CD4-positive, alpha-beta T cell (primary cell): ENCODE results near the gene CYYR1. TPM values are rescaled to one million over a fixed set of nuclear protein-coding genes. Genes with fewer than 3 reads are reported as not detected.

Experiments used
- ATAC-seq: fragments of 200-7000 bp; cut with Tn5 transposase; one replicate; pipeline ENCODE4 v1.10.0; 2022; ENCODE audit warnings: mild to moderate bottlenecking; ENCODE audit not compliant: poor library complexity
- CTCF ChIA-PET: fragments of 350-600 bp; sonication (Branson Sonifier 250); formaldehyde crosslinking; loops from one replicate; lab custom pipeline; 2021; ENCODE audit warnings: antibody characterized with exemption, inconsistent platforms; lab: Charles Lee
- POLR2A ChIA-PET: fragments of 350-600 bp; sonication (Branson Sonifier 250); formaldehyde crosslinking; loops from one replicate; lab custom pipeline; 2021; ENCODE audit warnings: antibody characterized with exemption, inconsistent platforms; lab: Charles Lee
- DNase-seq, 14 experiments: peaks; one replicate each; pipeline ENCODE4 v3.0.0-alpha.2; 2013 to 2020; ENCODE audit warnings: mixed read lengths in 2 of 14
- H3K27ac ChIP-seq, 2 donors: one replicate each; pipeline versions ENCODE4 v1.5.1 to v1.7.0; 2013; ENCODE audit warnings: low read length in 2 of 2, low read depth in 1 of 2, mild to moderate bottlenecking in 1 of 2
- H3K27me3 ChIP-seq, 2 experiments: 1 replicate in 1 of 2; 2 replicates in 1 of 2; pipeline versions ENCODE4 v1.6.1 to v1.7.0; 2013; ENCODE audit warnings: low read length in 2 of 2, control low read depth in 1 of 2, mild to moderate bottlenecking in 1 of 2, moderate library complexity in 1 of 2; ENCODE audit not compliant: insufficient read depth in 2 of 2, control insufficient read depth in 1 of 2
- H3K36me3 ChIP-seq: one replicate; pipeline ENCODE4 v1.6.1; 2013; ENCODE audit warnings: low read length, control low read depth; ENCODE audit not compliant: insufficient read depth
- H3K4me1 ChIP-seq: one replicate; pipeline ENCODE4 v1.6.1; 2013; ENCODE audit warnings: low read length, control low read depth; ENCODE audit not compliant: insufficient read depth
- H3K4me3 ChIP-seq: one replicate; pipeline ENCODE4 v1.5.1; 2013; ENCODE audit warnings: mild to moderate bottlenecking, low read length, moderate library complexity
- H3K9me3 ChIP-seq, 2 experiments: 1 replicate in 1 of 2; 2 replicates in 1 of 2; pipeline versions ENCODE4 v1.6.1 to v1.7.0; 2013; ENCODE audit warnings: low read length in 2 of 2, mild to moderate bottlenecking in 2 of 2, control low read depth in 1 of 2, moderate library complexity in 1 of 2; ENCODE audit not compliant: control insufficient read depth in 1 of 2, insufficient read depth in 1 of 2
- H3K27ac Mint-ChIP-seq: one replicate; pipeline ENCODE4 v1.8.0; 2020; ENCODE audit warnings: mixed read lengths
- H3K27me3 Mint-ChIP-seq: one replicate; pipeline ENCODE4 v1.8.0; 2021; ENCODE audit warnings: mixed read lengths
- H3K36me3 Mint-ChIP-seq: one replicate; pipeline ENCODE4 v1.8.0; 2021; ENCODE audit warnings: low read depth, mixed read lengths
- H3K4me1 Mint-ChIP-seq: one replicate; pipeline ENCODE4 v1.8.0; 2021; ENCODE audit warnings: low read depth, mixed read lengths
- H3K4me3 Mint-ChIP-seq: one replicate; pipeline ENCODE4 v1.8.0; 2020; ENCODE audit warnings: mild to moderate bottlenecking, mixed read lengths
- H3K9me3 Mint-ChIP-seq: one replicate; pipeline ENCODE4 v1.8.0; 2020; ENCODE audit warnings: mixed read lengths
- CTCF ChIP-seq: fragments of 200-600 bp; IDR thresholded peaks from one replicate; pipeline ENCODE4 v1.8.0; 2022; ENCODE audit warnings: antibody characterized with exemption, mild to moderate bottlenecking
- intact Hi-C, 2 experiments: fragments of 100-400 bp; cut with DNase I in 1 of 2; cut with micrococcal nuclease in 1 of 2; formaldehyde crosslinking; loops; one replicate each; pipeline versions ENCODE4 v1.15.1 to v1.9.0; 2023 to 2025; cut with DNase I, micrococcal nuclease
- total RNA-seq, 174 experiments: library from RNA in 2 of 174; stranded (reverse) in 2 of 174; gene quantifications; one replicate each; pipeline ENCODE4 v1.2.3 and lab custom pipeline; 2021 to 2026

Gene CYYR1
- total RNA-seq, 2 experiments from 2014 or later = not detected

GRCh38 chr21:26441149-26441548 is 131.9 kb downstream of the CYYR1 start:
- no peaks in the 10 kb centered on the region for H3K9me3 ChIP-seq
- no peaks in the 10 kb centered on the region for H3K4me1 Mint-ChIP-seq
- H3K27ac ChIP-seq = no peak overlapping the region
- ChIA-PET CTCF (no interaction called here), POLR2A (no interaction called here)
- TF ChIP-seq CTCF = no peak
- no peaks in the 10 kb centered on the region for H3K9me3 Mint-ChIP-seq
- no peak overlapping the region for H3K4me3 ChIP-seq
- DNase-seq (no peak), ATAC-seq (no peak)
- no peaks in the 10 kb centered on the region for H3K27me3 ChIP-seq
- intact Hi-C loops = no loop called here
- no peaks in the 10 kb centered on the region for H3K36me3 Mint-ChIP-seq
- H3K36me3 ChIP-seq = no peaks in the 10 kb centered on the region
- no peak overlapping the region for H3K27ac Mint-ChIP-seq
- H3K4me3 Mint-ChIP-seq = no peak overlapping the region
- H3K27me3 Mint-ChIP-seq = no peaks in the 10 kb centered on the region
- H3K4me1 ChIP-seq = no peaks in the 10 kb centered on the region

GRCh38 chr21:26438976-26439375 is 134.1 kb downstream of the CYYR1 start:
- Mint-ChIP-seq H3K4me3 (no peak overlapping the region), H3K27ac (no peak overlapping the region), H3K36me3 (no peaks in the 10 kb centered on the region), H3K4me1 (no peaks in the 10 kb centered on the region), H3K9me3 (no peaks in the 10 kb centered on the region), H3K27me3 (no peaks in the 10 kb centered on the region)
- TF ChIP-seq CTCF = no peak
- no peak for ATAC-seq
- Histone ChIP-seq H3K4me1 (no peaks in the 10 kb centered on the region), H3K4me3 (no peak overlapping the region), H3K27me3 (no peaks in the 10 kb centered on the region), H3K36me3 (no peaks in the 10 kb centered on the region), H3K27ac (no peak overlapping the region), H3K9me3 (no peaks in the 10 kb centered on the region)
- intact Hi-C loops = no loop called here
- ChIA-PET CTCF (no interaction called here), POLR2A (no interaction called here)
- no peak for DNase-seq

- H3K27me3 ChIP-seq = no peaks in the 10 kb centered on the region
Observed at GRCh38 chr21:26437326-26438009, 135.6 kb downstream of the CYYR1 start.

More at GRCh38 chr21:26437326-26438009, 135.6 kb downstream of the CYYR1 start:
- H3K36me3 ChIP-seq = no peaks in the 10 kb centered on the region
- Mint-ChIP-seq H3K9me3 (no peaks in the 10 kb centered on the region), H3K27ac (no peak overlapping the region), H3K36me3 (no peaks in the 10 kb centered on the region), H3K4me1 (no peaks in the 10 kb centered on the region), H3K4me3 (no peak overlapping the region), H3K27me3 (no peaks in the 10 kb centered on the region)
- H3K4me1 ChIP-seq = no peaks in the 10 kb centered on the region
- TF ChIP-seq CTCF = no peak
- no peak overlapping the region for H3K27ac ChIP-seq
- intact Hi-C loops = no loop called here
- H3K4me3 ChIP-seq = no peak overlapping the region
- POLR2A ChIA-PET = no interaction called here
- DNase-seq (peak in 2 of 14 experiments; percentile 4 to 14), ATAC-seq (no peak)
- CTCF ChIA-PET = no interaction called here
- H3K9me3 ChIP-seq = no peaks in the 10 kb centered on the region
